ENCODE measurements around the gene SOX30.
A peak's percentile ranks its signal among the peaks of the same experiment; 100 is the strongest.
"Not testable (repeated sequence)": the region's sequence is repeated elsewhere in the genome, so short reads cannot be mapped to it uniquely, and the experiment has no call there.

Gene SOX30

DNA sequence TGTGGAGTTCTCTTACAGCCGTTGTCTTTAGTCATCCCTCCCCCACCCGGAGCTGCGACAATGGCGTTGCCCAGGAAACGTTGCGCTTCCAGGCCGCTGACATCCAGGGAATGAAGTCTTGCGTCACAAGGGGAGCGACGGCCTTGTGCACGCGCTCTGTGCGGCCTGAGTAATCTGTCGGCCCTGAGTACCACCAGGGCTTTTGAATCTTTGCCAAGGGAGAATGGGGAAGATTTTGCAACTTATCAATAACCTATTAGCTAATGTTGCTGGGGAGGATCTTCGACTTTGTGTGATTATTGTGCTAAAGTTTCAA is at the start of gene SOX30:
Gene SOX30, minus strand, starts transcription at position 62 of the 316 bp plus-strand sequence. CDS start 360 bp downstream, outside the sequence.
- no peak for DNase-seq (ENCODE audit: low read depth)

DNA sequence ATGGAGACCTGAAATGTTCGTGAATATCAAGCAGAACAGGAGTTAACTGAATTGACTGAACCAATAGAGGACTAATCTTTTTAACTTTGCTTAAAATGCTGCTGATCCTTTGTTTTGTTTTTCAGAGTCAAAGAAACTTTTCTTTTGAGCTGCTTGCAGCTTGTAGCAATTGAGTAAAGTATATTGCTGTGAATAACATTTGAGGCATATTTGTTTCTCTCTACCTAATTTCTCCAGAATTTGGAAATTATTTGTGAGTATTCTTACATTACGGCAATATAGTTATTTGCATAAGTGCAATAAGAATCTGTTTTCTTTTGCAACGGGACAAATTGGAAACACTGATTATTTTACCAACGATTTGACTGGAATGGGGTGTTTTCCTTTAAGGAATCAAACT is 46.4 kb upstream of the SOX30 start:
- DNase-seq (ENCODE audit: low read depth) = not testable (repeated sequence)

DNA sequence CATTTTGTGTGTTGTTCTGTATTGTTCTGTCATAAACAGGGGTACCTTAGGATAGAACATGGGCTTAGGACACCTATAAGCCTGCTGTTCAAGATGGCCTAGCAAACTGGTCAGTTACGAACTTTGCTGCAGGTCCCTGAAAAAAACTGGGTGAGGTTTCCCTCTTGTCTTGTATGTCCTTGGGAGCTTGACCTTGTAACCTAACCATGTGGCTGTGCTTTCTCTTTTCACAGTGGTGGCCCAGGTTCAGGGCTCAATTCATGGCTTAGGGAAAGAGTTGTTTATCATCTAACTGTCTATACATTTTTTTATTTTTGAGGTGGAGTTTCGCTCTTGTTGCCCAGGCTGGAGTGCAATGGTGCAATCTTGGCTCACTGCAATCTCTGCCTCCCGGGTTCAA is 43.9 kb upstream of the SOX30 start:
- not testable (repeated sequence) for DNase-seq (ENCODE audit: low read depth)

DNA sequence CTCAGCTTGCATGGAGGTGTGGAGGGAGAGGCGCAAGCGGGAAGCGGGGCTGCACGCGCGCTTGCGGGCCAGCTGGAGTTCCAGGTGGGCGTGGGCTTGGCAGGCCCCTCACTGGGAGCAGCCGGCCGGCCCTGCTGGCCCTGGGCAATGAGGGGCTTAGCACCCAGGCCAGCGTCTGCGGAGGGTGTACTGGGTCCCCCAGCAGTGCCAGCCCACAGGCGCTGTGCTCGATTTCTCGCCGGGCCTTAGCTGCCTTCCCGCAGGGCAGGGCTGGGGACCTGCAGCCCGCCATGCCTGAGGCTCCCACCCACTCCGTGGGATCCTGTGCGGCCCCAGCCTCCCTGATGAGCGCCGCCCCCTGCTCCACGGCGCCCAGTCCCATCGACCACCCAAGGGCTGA is 41.6 kb upstream of the SOX30 start:
- DNase-seq (ENCODE audit: low read depth) = not testable (repeated sequence)

GRCh38 chr5:157690690-157691433 is 38.6 kb upstream of the SOX30 start:
- no peak for DNase-seq (ENCODE audit: low read depth)

DNA sequence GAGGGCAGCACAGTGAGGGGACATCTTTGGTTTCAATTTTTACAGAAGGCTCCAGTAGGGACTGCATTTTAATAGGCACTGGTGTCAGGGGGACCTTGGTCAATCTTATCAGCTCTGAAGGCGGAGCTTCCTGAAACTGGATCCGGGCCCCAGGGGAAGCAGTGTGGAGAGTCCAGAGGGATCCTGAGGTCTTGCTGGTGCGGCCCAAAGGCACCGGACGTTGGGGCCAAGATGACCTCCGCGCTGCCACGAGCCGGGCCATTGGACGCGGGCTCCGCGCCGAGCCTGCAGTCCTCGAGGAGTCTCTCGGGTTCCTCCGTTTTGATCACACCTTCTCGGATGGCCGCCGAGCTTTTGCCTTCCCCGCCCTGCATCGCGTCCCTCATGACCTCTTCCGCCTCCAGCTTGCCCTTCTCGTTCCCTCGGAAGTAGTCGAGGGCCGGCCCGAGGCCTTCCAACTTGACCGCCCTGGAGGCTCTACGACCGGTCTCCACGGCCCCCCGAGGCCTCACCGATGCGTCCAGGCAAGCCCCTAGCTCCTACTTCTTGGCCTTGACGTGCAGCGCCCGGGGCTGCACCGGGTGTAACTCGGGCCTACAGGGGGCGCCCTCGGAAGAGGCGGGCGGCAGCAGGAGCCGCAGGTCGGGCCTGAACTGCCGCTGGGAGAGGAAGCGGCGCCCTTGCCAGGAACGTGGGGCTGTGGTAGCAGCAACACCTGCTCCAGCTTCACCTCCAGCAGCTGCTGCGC is 37.9 kb upstream of the SOX30 start:
- DNase-seq (ENCODE audit: low read depth) = no peak

GRCh38 chr5:157687198-157687554 is 34.9 kb upstream of the SOX30 start:
- DNase-seq (ENCODE audit: low read depth) = no peak

- DNase-seq (ENCODE audit: low read depth) = not testable (repeated sequence)
Observed at GRCh38 chr5:157686276-157687197, 34.3 kb upstream of the SOX30 start.

GRCh38 chr5:157682257-157682656 is 30.0 kb upstream of the SOX30 start:
- no peak for DNase-seq (ENCODE audit: low read depth)

DNA sequence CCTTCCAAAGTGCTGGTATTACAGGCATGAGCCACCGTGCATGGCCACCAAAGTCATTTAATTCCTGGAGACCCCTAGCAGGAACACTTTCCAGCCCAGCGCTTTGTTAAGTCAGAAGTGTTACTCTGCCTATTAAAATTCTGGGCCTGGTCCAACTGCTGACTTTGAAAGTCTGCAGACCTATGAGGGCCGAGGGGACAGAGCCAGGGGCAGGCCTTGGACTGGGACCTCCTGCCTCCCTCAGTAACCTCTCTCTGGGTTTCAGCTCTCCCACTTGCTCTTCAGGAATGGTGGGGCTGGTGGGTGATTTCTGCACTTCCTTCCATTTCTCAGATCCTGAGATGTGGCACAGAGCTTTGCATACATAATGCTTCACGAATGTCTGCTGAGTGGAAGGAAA is 28.8 kb upstream of the SOX30 start:
- DNase-seq (ENCODE audit: low read depth) = no peak

GRCh38 chr5:157680239-157680638 is 28.0 kb upstream of the SOX30 start:
- no peak for DNase-seq (ENCODE audit: low read depth)

GRCh38 chr5:157679801-157680200 is 27.6 kb upstream of the SOX30 start:
- DNase-seq (ENCODE audit: low read depth) = no peak

GRCh38 chr5:157677931-157678330 is 25.7 kb upstream of the SOX30 start:
- no peak for DNase-seq (ENCODE audit: low read depth)

GRCh38 chr5:157674351-157674750 is 22.1 kb upstream of the SOX30 start:
- DNase-seq (ENCODE audit: low read depth) = not testable (repeated sequence)

GRCh38 chr5:157672976-157673375 is 20.7 kb upstream of the SOX30 start:
- DNase-seq (ENCODE audit: low read depth) = no peak

DNA sequence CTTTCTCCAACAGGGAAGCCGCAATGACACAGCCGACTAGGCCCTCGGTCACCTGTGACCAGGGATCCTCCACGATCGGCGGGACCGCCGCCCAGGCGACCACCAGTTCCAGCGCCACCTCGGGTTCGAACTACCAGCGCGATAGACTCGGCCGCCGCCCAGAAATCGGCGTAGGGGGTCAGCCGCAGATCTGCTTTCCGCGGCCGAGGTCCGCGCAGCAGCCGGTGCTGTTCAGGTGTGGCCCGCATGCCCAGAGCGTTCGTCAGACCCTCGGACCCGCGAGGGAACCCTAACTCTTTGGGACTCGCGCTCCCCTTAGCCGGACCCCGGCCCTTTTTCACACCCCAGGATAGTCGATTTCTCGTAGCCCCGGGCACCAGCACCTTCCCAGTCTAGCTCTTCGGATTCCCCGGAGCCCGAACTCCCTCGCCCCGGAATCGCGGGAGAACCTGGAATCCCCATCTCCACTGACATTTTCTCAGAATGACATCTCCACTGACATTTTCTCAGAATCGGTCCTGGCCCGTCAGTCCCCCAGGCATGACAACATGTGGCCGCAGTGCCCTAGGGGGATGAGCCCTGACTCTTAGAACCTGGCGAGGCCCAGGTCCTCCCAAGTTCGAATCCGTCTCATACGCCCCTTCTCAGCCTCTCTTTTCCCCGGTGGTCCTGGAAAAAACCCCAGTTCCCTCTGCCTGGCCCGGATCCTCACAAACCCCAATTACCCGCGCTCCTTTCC is 19.5 kb upstream of the SOX30 start:
- no peak for DNase-seq (ENCODE audit: low read depth)

DNA sequence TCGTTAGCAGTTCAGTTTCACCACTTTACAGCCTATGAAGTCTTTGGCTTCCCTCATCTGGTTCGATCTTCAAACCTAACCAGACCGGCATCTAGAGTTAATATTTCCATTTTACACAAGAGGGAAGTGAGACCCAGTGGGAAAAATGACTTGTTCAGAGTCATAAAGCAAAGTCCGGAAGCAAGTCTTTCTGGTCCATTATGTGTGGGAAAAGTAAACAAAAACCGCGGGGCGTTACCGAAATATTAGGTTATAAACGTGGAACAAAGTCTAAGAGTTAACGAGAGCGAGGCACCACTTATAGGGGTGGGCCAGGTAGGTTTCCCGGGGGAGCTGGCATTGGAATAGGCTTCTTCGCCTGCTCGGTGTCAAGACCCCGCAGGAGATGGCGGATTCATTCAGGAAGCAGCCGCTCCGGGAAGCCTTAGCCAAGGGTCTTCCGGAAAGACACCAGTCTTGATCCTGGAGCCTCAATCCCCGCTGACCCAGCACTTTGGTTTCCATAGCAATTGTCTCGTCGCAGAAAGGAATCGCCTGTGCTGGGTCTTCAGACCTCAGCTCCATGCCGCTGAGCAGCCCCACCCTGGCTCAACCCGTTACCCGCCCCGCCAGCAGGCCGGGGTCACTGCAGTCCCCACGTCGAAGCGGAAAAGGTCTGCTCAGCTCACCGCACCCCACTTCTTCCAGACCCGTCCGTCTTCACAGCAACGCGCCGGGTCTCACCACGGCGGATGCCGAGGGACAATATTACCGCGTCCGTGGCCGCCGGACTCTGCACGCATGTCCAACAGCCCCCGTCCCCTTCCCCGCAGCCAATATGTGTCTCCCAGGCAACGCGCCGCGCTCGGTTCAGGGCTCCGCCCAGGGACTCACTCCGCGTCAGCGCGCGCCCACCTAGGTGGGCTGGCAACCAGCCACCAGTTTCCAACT is 18.7 kb upstream of the SOX30 start, which contains the start of gene C5orf52:
Gene C5orf52, plus strand, starts transcription at position 872 of the 930 bp plus-strand sequence. CDS start 82 bp downstream, outside the sequence.
- no peak for DNase-seq (ENCODE audit: low read depth)

GRCh38 chr5:157669701-157670097 is 17.5 kb upstream of the SOX30 start:
- DNase-seq (ENCODE audit: low read depth) = no peak

- no peak for DNase-seq (ENCODE audit: low read depth)
Observed at GRCh38 chr5:157668356-157668755, 16.1 kb upstream of the SOX30 start.

DNA sequence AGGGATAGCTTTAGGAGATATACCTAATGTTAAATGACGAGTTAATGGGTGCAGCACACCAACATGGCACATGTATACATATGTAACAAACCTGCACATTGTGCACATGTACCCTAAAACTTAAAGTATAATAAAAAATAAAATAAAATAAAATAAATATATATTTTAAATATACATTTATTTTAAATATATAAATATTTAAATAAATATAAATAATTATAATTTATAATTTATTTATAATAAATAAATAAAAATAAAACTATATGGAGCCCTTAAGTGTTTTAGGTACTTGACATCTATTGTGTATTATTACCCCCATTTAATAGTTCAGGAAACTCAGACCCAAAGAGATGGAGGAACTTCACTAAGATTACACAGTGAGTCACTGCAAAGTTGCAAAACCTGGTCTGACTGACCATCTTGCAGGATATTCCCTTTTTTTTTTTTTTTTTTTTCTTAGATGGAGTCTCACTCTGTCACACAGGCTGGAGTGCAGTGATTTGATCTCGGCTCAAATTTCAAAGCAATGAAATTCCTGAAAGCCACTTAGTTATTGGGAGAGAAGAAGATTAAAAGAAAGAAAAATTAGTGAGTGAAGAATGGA is 13.3 kb upstream of the SOX30 start:
- DNase-seq (ENCODE audit: low read depth) = peak; percentile 65

Data from stromal cell of bone marrow (primary cell).